HEK293T (cell line): Measurements from ENCODE around the gene TLE2.

Experiments
- BHLHE40 ChIP-seq: fragments of 450-650 bp; IDR thresholded peaks from 2 replicates; pipeline ENCODE4 v1.6.1; 2016; ENCODE audit warnings: mild to moderate bottlenecking, moderate library complexity, borderline replicate concordance
- FOXK2 ChIP-seq: fragments of 450-650 bp; IDR thresholded peaks from 2 replicates; pipeline ENCODE4 v1.6.1; 2016; ENCODE audit warnings: mild to moderate bottlenecking
- FOXM1 ChIP-seq: fragments of 450-650 bp; IDR thresholded peaks from 2 replicates; pipeline ENCODE4 v1.6.1; 2017; ENCODE audit warnings: mild to moderate bottlenecking, borderline replicate concordance
- SP1 ChIP-seq: fragments of 450-650 bp; IDR thresholded peaks from 2 replicates; pipeline ENCODE4 v1.6.1; 2017

- TF ChIP-seq FOXM1 = no peak
- TF ChIP-seq SP1 = no peak
- TF ChIP-seq FOXK2 = no peak
- no peak for TF ChIP-seq BHLHE40
Measured at GRCh38 chr19:2986951-2987524, 42.0 kb downstream of the TLE2 start.
